Esophagus muscularis mucosa (tissue), 4 donors: ENCODE data around the gene CELSR1.

ENCODE experiments used
- EP300 ChIP-seq: sonication (generic); formaldehyde crosslinking; IDR thresholded peaks from one replicate; pipeline ENCODE4 v1.6.1; 2017; ENCODE audit warnings: antibody characterized with exemption
- POLR2A ChIP-seq: fragments of 450-650 bp; IDR thresholded peaks from one replicate; pipeline ENCODE4 v1.6.1; 2017; ENCODE audit warnings: antibody characterized with exemption, moderate library complexity, mild to moderate bottlenecking, low read depth
- POLR2AphosphoS5 ChIP-seq, 2 donors: sonication (generic); formaldehyde crosslinking; IDR thresholded peaks; one replicate each; pipeline ENCODE4 v1.6.1; 2017; ENCODE audit warnings: antibody characterized with exemption in 2 of 2
- TF ChIP-seq, protein P1 (sequence below), 3 experiments: fragments of 200-600 bp in 2 of 3; fragments of 450-650 bp in 1 of 3; sonication (generic) in 2 of 3; IDR thresholded peaks; one replicate each; pipeline ENCODE4 v1.5.1; 2017 to 2019; ENCODE audit warnings: antibody characterized with exemption in 3 of 3, mild to moderate bottlenecking in 2 of 3, moderate library complexity in 1 of 3

DNA sequence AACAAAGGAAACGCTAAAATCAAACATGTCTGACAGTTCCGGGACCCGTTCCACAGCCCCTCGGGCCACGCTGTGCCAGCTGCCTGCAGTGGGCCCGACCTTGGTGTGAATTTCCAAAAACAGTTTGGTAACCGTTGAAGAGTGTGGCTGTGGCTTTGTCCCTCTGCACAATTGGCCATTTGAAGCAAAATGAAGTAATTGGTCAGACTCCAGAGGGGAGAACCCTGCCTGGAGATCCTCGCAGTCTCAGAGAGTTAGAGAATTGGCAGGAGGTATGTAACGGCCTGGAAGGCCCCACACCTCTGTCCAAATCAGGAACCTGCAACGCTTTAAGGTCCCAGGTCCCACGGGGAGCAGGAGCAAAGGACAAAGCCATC is 175.6 kb downstream of the CELSR1 start:
- TF ChIP-seq, protein P1, sequence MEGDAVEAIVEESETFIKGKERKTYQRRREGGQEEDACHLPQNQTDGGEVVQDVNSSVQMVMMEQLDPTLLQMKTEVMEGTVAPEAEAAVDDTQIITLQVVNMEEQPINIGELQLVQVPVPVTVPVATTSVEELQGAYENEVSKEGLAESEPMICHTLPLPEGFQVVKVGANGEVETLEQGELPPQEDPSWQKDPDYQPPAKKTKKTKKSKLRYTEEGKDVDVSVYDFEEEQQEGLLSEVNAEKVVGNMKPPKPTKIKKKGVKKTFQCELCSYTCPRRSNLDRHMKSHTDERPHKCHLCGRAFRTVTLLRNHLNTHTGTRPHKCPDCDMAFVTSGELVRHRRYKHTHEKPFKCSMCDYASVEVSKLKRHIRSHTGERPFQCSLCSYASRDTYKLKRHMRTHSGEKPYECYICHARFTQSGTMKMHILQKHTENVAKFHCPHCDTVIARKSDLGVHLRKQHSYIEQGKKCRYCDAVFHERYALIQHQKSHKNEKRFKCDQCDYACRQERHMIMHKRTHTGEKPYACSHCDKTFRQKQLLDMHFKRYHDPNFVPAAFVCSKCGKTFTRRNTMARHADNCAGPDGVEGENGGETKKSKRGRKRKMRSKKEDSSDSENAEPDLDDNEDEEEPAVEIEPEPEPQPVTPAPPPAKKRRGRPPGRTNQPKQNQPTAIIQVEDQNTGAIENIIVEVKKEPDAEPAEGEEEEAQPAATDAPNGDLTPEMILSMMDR (IDR thresholded peaks at IDR 0.05), result no peak
- TF ChIP-seq POLR2A, result no peak
- TF ChIP-seq EP300, result no peak
- TF ChIP-seq POLR2AphosphoS5 (IDR thresholded peaks at IDR 0.05), result no peak
